KMS-11 (cell line): ENCODE data around the gene DLG5.

Source experiments
- H2AFZ ChIP-seq: fragments of 200-600 bp; sonication (generic); 2 replicates; pipeline ENCODE4 v1.6.1; 2016; ENCODE audit warnings: antibody characterized with exemption, mixed run types, low read depth
- H3K27ac ChIP-seq: fragments of 200-600 bp; sonication (generic); 2 replicates; pipeline ENCODE4 v1.6.1; 2016; ENCODE audit warnings: mild to moderate bottlenecking, mixed run types
- H3K27me3 ChIP-seq: fragments of 200-600 bp; sonication (generic); 2 replicates; pipeline ENCODE4 v1.6.1; 2017; ENCODE audit warnings: mild to moderate bottlenecking, low read depth, mixed run types, moderate library complexity; ENCODE audit not compliant: insufficient read depth
- H3K36me3 ChIP-seq: fragments of 200-600 bp; sonication (generic); 2 replicates; pipeline ENCODE4 v1.6.1; 2017; ENCODE audit warnings: mild to moderate bottlenecking, mixed run types; ENCODE audit not compliant: insufficient read depth
- H3K4me1 ChIP-seq: fragments of 200-600 bp; sonication (generic); 2 replicates; pipeline ENCODE4 v1.6.1; 2016; ENCODE audit warnings: mild to moderate bottlenecking, low read depth, mixed run types; ENCODE audit not compliant: poor library complexity, severe bottlenecking
- H3K4me2 ChIP-seq: fragments of 200-600 bp; sonication (generic); 2 replicates; pipeline ENCODE4 v1.7.0; 2016; ENCODE audit warnings: mild to moderate bottlenecking, mixed run types
- H3K4me3 ChIP-seq: fragments of 200-600 bp; sonication (generic); IDR thresholded peaks from 2 replicates; pipeline ENCODE4 v1.6.1; 2017; ENCODE audit warnings: low read depth, low read length, mixed read lengths; ENCODE audit not compliant: insufficient read depth
- H3K79me2 ChIP-seq: fragments of 200-600 bp; sonication (generic); 2 replicates; pipeline ENCODE4 v1.6.1; 2016; ENCODE audit warnings: low read depth, mixed run types; ENCODE audit not compliant: insufficient read depth
- H3K9ac ChIP-seq: fragments of 200-600 bp; sonication (generic); 2 replicates; pipeline ENCODE4 v1.6.1; 2016; ENCODE audit warnings: mild to moderate bottlenecking, mixed run types
- H4K20me1 ChIP-seq: fragments of 200-600 bp; sonication (generic); 2 replicates; pipeline ENCODE4 v1.6.1; 2016; ENCODE audit warnings: mild to moderate bottlenecking, mixed run types; ENCODE audit not compliant: insufficient read depth
- TF ChIP-seq, protein P1 (sequence below): fragments of 200-600 bp; sonication (generic); conservative IDR thresholded peaks from 2 replicates; pipeline ENCODE4 v1.6.1; 2017; ENCODE audit warnings: low read depth, mild to moderate bottlenecking, antibody characterized with exemption, low read length, moderate library complexity, mixed read lengths

Gene DLG5

DNA sequence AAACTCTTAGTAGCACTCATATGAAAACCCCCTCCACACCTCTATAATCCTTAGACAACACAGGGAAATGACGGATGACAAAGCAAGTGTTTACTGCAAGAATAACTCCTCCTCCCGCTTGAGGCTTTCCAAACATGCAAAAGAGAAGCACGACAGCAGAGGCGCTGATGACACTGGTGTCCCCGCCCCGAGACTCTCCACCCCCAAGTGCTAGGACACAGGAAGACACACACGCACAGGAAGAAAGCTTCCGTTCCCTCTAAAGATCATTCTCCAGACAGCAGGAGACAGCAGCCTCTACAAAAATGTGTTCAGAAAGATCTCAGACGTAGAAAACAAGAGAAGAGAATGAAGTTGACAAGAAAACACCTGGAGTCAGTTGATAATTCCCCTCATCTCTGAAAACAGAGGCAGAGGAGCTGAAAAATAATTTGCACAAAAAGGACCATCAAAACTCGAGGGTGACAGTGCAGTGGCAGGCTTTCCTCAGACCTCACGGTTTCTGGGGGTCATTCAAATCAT lies 90.2 kb downstream of the DLG5 start:
- H3K4me1 ChIP-seq = peaks cover 23% of the 10 kb centered on the region
- H3K4me2 ChIP-seq = peak overlapping the region; percentile 45
- TF ChIP-seq, protein P1, sequence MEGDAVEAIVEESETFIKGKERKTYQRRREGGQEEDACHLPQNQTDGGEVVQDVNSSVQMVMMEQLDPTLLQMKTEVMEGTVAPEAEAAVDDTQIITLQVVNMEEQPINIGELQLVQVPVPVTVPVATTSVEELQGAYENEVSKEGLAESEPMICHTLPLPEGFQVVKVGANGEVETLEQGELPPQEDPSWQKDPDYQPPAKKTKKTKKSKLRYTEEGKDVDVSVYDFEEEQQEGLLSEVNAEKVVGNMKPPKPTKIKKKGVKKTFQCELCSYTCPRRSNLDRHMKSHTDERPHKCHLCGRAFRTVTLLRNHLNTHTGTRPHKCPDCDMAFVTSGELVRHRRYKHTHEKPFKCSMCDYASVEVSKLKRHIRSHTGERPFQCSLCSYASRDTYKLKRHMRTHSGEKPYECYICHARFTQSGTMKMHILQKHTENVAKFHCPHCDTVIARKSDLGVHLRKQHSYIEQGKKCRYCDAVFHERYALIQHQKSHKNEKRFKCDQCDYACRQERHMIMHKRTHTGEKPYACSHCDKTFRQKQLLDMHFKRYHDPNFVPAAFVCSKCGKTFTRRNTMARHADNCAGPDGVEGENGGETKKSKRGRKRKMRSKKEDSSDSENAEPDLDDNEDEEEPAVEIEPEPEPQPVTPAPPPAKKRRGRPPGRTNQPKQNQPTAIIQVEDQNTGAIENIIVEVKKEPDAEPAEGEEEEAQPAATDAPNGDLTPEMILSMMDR = no peak
- peak overlapping the region; percentile 5; the same call in 1 of the 2 replicates for H2AFZ ChIP-seq
- peak overlapping the region; percentile 20; the same call in 1 of the 2 replicates for H3K9ac ChIP-seq
- H3K27ac ChIP-seq = peak overlapping the region; percentile 48
- no peaks in the 10 kb centered on the region for H3K27me3 ChIP-seq
- H4K20me1 ChIP-seq = no peaks in the 10 kb centered on the region
- no peak overlapping the region for H3K4me3 ChIP-seq
- H3K36me3 ChIP-seq = no peaks in the 10 kb centered on the region
- H3K79me2 ChIP-seq = no peaks in the 10 kb centered on the region

DNA sequence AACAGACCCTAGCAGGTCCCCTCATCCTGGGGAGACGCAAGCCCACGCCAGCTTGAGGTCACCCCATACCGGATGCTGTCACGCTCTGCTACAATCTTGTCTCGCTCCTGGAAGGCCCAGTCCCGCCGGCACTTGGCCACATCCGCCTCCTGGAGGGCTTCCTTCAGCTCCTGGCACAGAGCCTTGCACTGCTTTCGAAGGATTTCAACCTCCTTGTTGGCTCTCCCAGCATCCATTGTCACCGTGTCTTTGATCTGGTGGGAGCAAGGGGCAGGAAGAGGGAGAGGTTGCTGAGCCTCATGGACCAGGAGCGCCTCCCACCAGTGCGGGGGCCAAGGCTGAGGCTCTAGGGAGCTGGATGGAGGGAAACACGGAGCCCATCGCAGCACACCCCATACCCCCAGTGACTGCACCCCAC lies 90.9 kb downstream of the DLG5 start:
- Histone ChIP-seq H3K4me2 (peak overlapping the region; percentile 45; the same call in 1 of the 2 replicates), H3K4me1 (peaks cover 23% of the 10 kb centered on the region), H3K79me2 (no peaks in the 10 kb centered on the region), H3K9ac (peak overlapping the region; percentile 20; the same call in 1 of the 2 replicates), H3K36me3 (no peaks in the 10 kb centered on the region), H4K20me1 (no peaks in the 10 kb centered on the region), H2AFZ (no peak overlapping the region), H3K27me3 (no peaks in the 10 kb centered on the region), H3K4me3 (no peak overlapping the region), H3K27ac (peak overlapping the region; percentile 48; the same call in 1 of the 2 replicates)
- TF ChIP-seq, protein P1 = no peak

DNA sequence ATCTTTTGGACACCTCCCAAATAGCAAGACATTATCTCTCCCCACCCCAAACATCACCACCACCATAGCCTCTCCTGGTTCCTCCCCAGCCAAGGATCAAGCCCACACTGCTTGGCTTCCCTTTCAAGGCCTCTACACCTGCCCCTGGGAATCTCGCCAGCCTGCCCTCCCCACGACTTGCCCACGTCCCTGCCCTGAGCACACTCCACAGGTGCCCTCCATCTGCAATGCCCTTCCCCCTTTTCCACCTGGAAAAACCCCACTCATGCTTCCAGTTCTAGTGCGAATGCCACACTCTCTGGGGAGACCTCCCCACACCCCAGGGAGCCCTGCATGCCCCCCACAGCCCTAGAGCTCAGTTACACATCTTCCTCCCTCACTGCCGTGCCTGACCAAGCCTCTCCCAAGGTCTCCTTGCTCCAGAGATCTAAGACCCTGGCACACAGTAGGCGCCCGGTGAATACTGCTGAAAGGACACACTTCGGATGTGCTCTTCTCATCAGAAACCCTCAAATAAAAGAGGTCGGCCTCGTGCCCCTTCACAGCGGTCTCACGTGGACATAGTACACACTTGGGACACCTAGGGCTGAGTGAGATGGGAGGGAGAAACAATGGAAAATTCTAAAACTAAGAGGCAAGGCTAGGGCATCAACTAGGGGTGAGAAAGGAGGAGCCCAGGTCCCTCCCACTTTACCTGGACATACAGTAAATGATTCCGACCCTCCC lies 91.4 kb downstream of the DLG5 start:
- Histone ChIP-seq H3K27ac (no peak overlapping the region), H3K79me2 (no peaks in the 10 kb centered on the region), H3K27me3 (no peaks in the 10 kb centered on the region), H3K36me3 (no peaks in the 10 kb centered on the region), H3K4me2 (no peak overlapping the region), H3K4me1 (peaks cover 23% of the 10 kb centered on the region), H4K20me1 (no peaks in the 10 kb centered on the region), H2AFZ (no peak overlapping the region), H3K4me3 (no peak overlapping the region), H3K9ac (no peak overlapping the region)
- TF ChIP-seq, protein P1 = no peak

DNA sequence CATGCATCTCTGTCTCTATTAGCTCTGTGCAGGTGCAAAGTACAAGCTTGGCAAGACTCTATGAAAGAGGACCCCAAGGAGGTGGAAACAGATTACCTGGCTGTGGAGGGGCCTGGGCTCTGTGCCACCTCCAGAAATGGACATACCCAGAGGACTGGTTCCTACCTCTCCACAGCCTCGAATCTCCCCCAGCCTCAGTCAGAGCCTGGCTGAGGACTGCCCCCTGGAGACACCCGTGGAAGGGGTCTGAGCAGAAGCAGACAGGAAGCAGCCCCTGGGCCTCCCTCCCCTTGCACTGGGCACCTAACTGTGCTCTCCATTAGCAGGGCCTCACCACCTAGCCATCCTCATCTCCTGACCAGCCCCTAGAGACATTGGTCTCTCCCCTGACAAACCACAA lies 92.0 kb downstream of the DLG5 start:
- Histone ChIP-seq H3K27ac (no peak overlapping the region), H3K27me3 (no peaks in the 10 kb centered on the region), H3K4me2 (no peak overlapping the region), H3K9ac (no peak overlapping the region), H4K20me1 (no peaks in the 10 kb centered on the region), H2AFZ (no peak overlapping the region), H3K4me3 (no peak overlapping the region), H3K36me3 (no peaks in the 10 kb centered on the region), H3K79me2 (no peaks in the 10 kb centered on the region), H3K4me1 (peaks cover 23% of the 10 kb centered on the region)
- TF ChIP-seq, protein P1 = no peak
